CD4-positive, alpha-beta T cell treated with Interleukin-6 at 100 ng/mL for 8 hours (primary cell): ENCODE results near the gene LPO.

Source experiments
- DNase-seq: peaks from one replicate; pipeline ENCODE4 v3.0.0-alpha.2; 2020; ENCODE audit warnings: mixed read lengths, low spot score

The LPO gene

GRCh38 chr17:58277802-58278595, 39.6 kb downstream of the LPO start:
- DNase-seq = no peak

- DNase-seq = no peak
Observed at GRCh38 chr17:58278661-58279015, 40.3 kb downstream of the LPO start.

- DNase-seq = no peak
Observed at GRCh38 chr17:58279016-58279711, 40.8 kb downstream of the LPO start.

GRCh38 chr17:58279736-58280479, 41.5 kb downstream of the LPO start:
- DNase-seq = no peak

DNA sequence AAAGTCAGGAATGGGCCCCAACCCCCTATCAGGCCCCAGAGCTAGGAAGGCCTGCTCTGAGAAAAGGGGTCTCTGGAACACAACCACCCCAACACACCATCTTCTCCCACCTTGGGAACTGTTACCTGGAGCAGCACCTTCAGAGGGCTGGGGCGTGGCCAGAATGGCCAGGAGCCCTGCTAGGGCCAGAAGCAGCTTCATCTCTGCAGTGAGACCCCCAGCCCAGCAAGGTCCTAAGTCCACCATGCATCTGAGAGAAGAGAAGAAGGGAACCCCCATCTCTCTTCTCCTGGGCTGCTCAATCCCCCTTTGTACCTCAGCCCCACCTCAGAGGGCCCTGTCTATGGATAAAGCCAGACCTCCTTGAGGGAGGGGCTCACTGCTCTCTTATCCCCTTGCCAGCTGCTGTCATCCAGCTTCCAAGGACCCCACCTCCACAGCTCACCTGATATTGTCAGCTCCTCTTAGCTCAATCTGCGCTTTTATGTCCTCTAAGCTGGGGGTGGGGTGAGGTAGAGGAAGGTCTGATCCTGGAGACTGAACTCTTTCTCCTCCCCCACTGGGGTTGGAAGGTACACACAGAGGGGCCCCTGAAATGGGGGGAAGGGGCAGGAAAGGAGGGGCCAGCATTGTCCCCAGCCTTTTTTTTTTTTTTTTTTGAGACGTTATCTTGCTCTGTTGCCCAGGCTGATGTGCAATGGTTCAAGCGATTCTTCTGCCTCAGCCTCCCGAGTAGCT, 42.3 kb downstream of the LPO start, which contains the start of gene MPO:
MPO (minus strand) TSS at position 456 of the 738 bp plus-strand sequence; CDS start at position 279, 177 bp downstream.
- no peak for DNase-seq

GRCh38 chr17:58281511-58282011, 43.2 kb downstream of the LPO start:
- no peak for DNase-seq

DNA sequence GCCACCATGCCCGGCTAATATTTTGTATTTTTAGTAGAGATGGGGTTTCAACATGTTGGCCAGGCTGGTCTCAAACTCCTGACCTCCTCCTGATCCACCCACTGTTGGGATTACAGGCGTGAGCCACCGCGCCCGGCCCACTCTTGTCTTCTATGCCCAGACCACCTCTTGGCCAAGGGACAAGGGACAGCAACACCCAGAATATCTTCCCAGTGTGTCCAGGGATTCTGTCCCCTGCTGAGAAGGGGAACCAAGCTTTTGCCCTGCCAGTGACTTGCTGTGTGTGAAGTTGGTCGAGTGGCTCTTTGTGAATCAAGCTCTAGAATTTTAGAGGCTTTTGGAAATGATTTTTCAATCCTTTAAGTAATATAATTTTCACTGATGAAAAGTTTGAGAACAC, 44.1 kb downstream of the LPO start:
- no peak for DNase-seq

DNA sequence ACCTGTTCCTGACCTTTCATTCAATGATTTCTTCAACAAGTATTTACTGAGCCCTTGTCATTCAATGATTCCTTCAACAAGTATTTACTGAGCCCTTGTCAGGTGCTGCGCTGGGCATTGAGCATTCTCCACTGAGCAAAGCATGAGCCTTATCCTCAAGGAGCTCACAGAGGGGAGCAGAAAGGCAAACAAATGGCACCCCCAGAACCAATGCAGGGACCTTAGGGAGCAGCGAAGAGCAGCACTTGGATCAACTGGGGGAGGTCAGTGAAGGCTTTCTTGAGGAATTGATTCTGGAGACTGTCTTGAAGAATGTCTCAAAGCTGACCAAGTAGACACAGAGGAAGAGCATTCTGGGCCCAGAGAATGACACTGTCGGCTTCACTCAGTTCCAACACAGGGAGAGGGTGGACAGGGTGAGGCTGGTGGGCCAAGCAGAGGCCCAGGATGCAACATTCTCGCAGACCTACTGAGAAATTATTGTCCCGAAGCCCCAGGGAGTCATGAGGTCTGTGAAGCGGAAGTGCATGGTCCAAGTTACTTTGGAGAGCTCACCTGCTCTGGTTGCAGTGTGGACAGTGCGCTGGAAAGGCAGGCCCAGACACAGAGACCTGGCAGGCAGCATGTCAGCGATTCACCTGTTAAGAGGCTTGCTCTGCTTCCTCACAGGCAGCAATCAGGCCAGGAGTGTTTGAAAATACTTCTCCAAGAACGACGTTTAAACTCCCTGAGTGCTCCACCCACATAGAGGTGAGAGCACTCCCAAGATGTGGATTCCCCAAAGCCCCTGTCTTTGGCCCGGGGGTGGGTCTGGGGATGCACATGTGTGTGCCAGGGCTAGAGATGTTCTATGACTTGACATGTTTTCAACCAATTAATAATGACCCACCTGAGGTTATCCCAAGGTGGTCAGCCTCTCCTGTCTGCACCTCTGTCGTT, 45.6 kb downstream of the LPO start:
- no peak for DNase-seq

GRCh38 chr17:58284613-58285421, 46.4 kb downstream of the LPO start:
- no peak for DNase-seq

GRCh38 chr17:58285422-58285810, 47.0 kb downstream of the LPO start:
- DNase-seq = no peak

GRCh38 chr17:58289869-58290268, 51.5 kb downstream of the LPO start:
- no peak for DNase-seq

DNA sequence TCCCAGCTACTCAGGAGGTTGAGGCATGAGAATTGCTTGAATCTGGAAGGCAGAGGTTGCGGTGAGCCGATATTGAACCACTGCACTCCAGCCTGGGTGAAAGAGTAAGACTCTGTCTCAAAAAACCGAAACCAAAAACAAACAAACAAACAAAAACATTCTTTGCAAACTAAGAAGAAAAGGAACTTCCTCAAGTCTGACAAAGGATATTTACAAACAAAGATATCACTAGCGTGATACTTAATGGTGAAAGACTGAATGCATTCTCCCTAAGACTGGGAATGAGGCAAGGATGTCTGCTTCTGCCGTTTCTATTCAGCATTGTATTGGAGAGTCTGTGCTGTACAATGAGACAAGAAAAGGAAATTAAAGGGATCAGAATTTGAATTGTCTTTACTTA, 52.9 kb downstream of the LPO start:
- no peak for DNase-seq

- DNase-seq = no peak
Observed at GRCh38 chr17:58294034-58294433, 55.6 kb downstream of the LPO start.

- DNase-seq = no peak
Observed at GRCh38 chr17:58300336-58300735, 62.0 kb downstream of the LPO start.

GRCh38 chr17:58301504-58302150, 63.2 kb downstream of the LPO start:
- no peak for DNase-seq

- no peak for DNase-seq
Observed at GRCh38 chr17:58302171-58302918, 64.0 kb downstream of the LPO start.

GRCh38 chr17:58302919-58303585, 64.7 kb downstream of the LPO start:
- DNase-seq = no peak
